ENCODE data around the gene RAPGEF3.
A peak's percentile ranks its signal among the peaks of the same experiment; 100 is the strongest.

RAPGEF3 gene
- 0.18 to 2.1 reads per million in 2 experiments for total RNA-seq

GRCh38 chr12:47758834-47759690 lies at the start of gene RAPGEF3:
Gene RAPGEF3 (minus strand): TSS chr12:47758880. CDS start chr12:47758556, 324 bp downstream.
- peak; percentile 59 for DNase-seq (ENCODE audit: low read depth)

GRCh38 chr12:47808050-47808449 lies 49.4 kb upstream of the RAPGEF3 start:
- peak; percentile 67 for DNase-seq (ENCODE audit: low read depth)

- DNase-seq (ENCODE audit: low read depth): no peak
Measured at GRCh38 chr12:47807338-47807737, 48.7 kb upstream of the RAPGEF3 start.

GRCh38 chr12:47805417-47805816 lies 46.7 kb upstream of the RAPGEF3 start:
- no peak for DNase-seq (ENCODE audit: low read depth)

GRCh38 chr12:47804171-47804570 lies 45.5 kb upstream of the RAPGEF3 start:
- DNase-seq (ENCODE audit: low read depth): no peak

- DNase-seq (ENCODE audit: low read depth): no peak
Measured at GRCh38 chr12:47803191-47803875, 44.7 kb upstream of the RAPGEF3 start.

- DNase-seq (ENCODE audit: low read depth): no peak
Measured at GRCh38 chr12:47802312-47802711, 43.6 kb upstream of the RAPGEF3 start.

GRCh38 chr12:47801904-47802246 lies 43.2 kb upstream of the RAPGEF3 start:
- no peak for DNase-seq (ENCODE audit: low read depth)

- no peak for DNase-seq (ENCODE audit: low read depth)
Measured at GRCh38 chr12:47801170-47801903, 42.7 kb upstream of the RAPGEF3 start.

- DNase-seq (ENCODE audit: low read depth): no peak
Measured at GRCh38 chr12:47800582-47800981, 41.9 kb upstream of the RAPGEF3 start.

- DNase-seq (ENCODE audit: low read depth): no peak
Measured at GRCh38 chr12:47799357-47799955, 40.8 kb upstream of the RAPGEF3 start.

GRCh38 chr12:47798382-47798948 lies 39.8 kb upstream of the RAPGEF3 start:
- no peak for DNase-seq (ENCODE audit: low read depth)

GRCh38 chr12:47797441-47797840 lies 38.8 kb upstream of the RAPGEF3 start:
- no peak for DNase-seq (ENCODE audit: low read depth)

- DNase-seq (ENCODE audit: low read depth): no peak
Measured at GRCh38 chr12:47795814-47796411, 37.2 kb upstream of the RAPGEF3 start.

- DNase-seq (ENCODE audit: low read depth): no peak
Measured at GRCh38 chr12:47795121-47795813, 36.6 kb upstream of the RAPGEF3 start.

- DNase-seq (ENCODE audit: low read depth): no peak
Measured at GRCh38 chr12:47794679-47795078, 36.0 kb upstream of the RAPGEF3 start.

- DNase-seq (ENCODE audit: low read depth): no peak
Measured at GRCh38 chr12:47793015-47793681, 34.5 kb upstream of the RAPGEF3 start.

GRCh38 chr12:47791874-47792273 lies 33.2 kb upstream of the RAPGEF3 start:
- DNase-seq (ENCODE audit: low read depth): no peak

GRCh38 chr12:47791351-47791746 lies 32.7 kb upstream of the RAPGEF3 start:
- no peak for DNase-seq (ENCODE audit: low read depth)

GRCh38 chr12:47790676-47791350 lies 32.1 kb upstream of the RAPGEF3 start:
- DNase-seq (ENCODE audit: low read depth): no peak
